Kidney glomerular epithelial cell (primary cell): Measurements from ENCODE around the gene IL17RA.

Experiments used
- DNase-seq: peaks from one replicate; lab custom pipeline; 2025; lab: John Stamatoyannopoulos, UW

The IL17RA gene

GRCh38 chr22:17083255-17083654 is 1.5 kb upstream of the IL17RA start:
- DNase-seq, result no peak

- DNase-seq, result no peak
Observed at GRCh38 chr22:17083811-17084441, 874 bp upstream of the IL17RA start.

- no peak for DNase-seq
Observed at GRCh38 chr22:17085277-17086181, 729 bp downstream of the IL17RA start.

GRCh38 chr22:17086296-17086695 is 1.5 kb downstream of the IL17RA start:
- DNase-seq, result no peak

GRCh38 chr22:17086788-17087497 is 2.1 kb downstream of the IL17RA start:
- no peak for DNase-seq

- no peak for DNase-seq
Observed at GRCh38 chr22:17087498-17088131, 2.8 kb downstream of the IL17RA start.

GRCh38 chr22:17090550-17090949 is 5.8 kb downstream of the IL17RA start:
- DNase-seq, result no peak

- DNase-seq, result no peak
Observed at GRCh38 chr22:17091851-17092250, 7.1 kb downstream of the IL17RA start.

- no peak for DNase-seq
Observed at GRCh38 chr22:17093081-17093480, 8.3 kb downstream of the IL17RA start.

- no peak for DNase-seq
Observed at GRCh38 chr22:17095538-17095937, 10.7 kb downstream of the IL17RA start.

- DNase-seq, result no peak
Observed at GRCh38 chr22:17096071-17096470, 11.3 kb downstream of the IL17RA start.

- no peak for DNase-seq
Observed at GRCh38 chr22:17097062-17097461, 12.3 kb downstream of the IL17RA start.

GRCh38 chr22:17097701-17098100 is 12.9 kb downstream of the IL17RA start:
- DNase-seq, result no peak

GRCh38 chr22:17098379-17098819 is 13.6 kb downstream of the IL17RA start:
- no peak for DNase-seq

- DNase-seq, result no peak
Observed at GRCh38 chr22:17100621-17101020, 15.8 kb downstream of the IL17RA start.

GRCh38 chr22:17101475-17102296 is 16.9 kb downstream of the IL17RA start:
- no peak for DNase-seq

GRCh38 chr22:17102297-17102667 is 17.5 kb downstream of the IL17RA start:
- DNase-seq, result no peak

- no peak for DNase-seq
Observed at GRCh38 chr22:17103351-17103750, 18.6 kb downstream of the IL17RA start.

GRCh38 chr22:17104336-17104935 is 19.6 kb downstream of the IL17RA start:
- no peak for DNase-seq

- DNase-seq, result no peak
Observed at GRCh38 chr22:17105143-17106129, 20.6 kb downstream of the IL17RA start.
